A673 (cell line): ENCODE results near the gene VPS52. TPM values are rescaled to one million over a fixed set of nuclear protein-coding genes. Genes with fewer than 3 reads are reported as not detected.
A peak's percentile ranks its signal among the peaks of the same experiment; 100 is the strongest.

Experiments
- BruUV-seq: library from RNA; stranded (reverse); fragments of 400-500 nt; replicated peaks from 2 replicates; lab custom pipeline; 2021; lab: Mats Ljungman, UMichigan
- CTCF ChIA-PET: fragments of 300-600 bp; sonication (Branson Sonifier 250); formaldehyde crosslinking; loops from one replicate; lab custom pipeline; 2022; ENCODE audit warnings: antibody characterized with exemption; lab: Charles Lee
- POLR2A ChIA-PET: fragments of 300-600 bp; sonication (Branson Sonifier 250); formaldehyde crosslinking; loops from one replicate; lab custom pipeline; 2022; ENCODE audit warnings: antibody characterized with exemption; ENCODE audit not compliant: low non-redundant PET; lab: Charles Lee
- DNase-seq: peaks from one replicate; pipeline ENCODE4 v3.0.0-alpha.2; 2015; ENCODE audit warnings: low spot score
- H3K27ac ChIP-seq: fragments of 200-600 bp; sonication (generic); 2 replicates; pipeline ENCODE4 v1.5.1; 2016; ENCODE audit warnings: mixed run types, low read depth, mild to moderate bottlenecking, mixed read lengths, antibody characterized with exemption, low read length; ENCODE audit not compliant: poor library complexity, severe bottlenecking
- H3K27me3 ChIP-seq: fragments of 200-600 bp; sonication (generic); replicated peaks from 2 replicates; pipeline ENCODE4 v1.6.1; 2017; ENCODE audit warnings: mixed run types, low read depth, mild to moderate bottlenecking, mixed read lengths, antibody characterized with exemption, low read length; ENCODE audit not compliant: insufficient read depth, poor library complexity
- H3K36me3 ChIP-seq: fragments of 200-600 bp; sonication (generic); 2 replicates; pipeline ENCODE4 v1.6.1; 2016; ENCODE audit warnings: mixed run types, mild to moderate bottlenecking, mixed read lengths, antibody characterized with exemption, low read length; ENCODE audit not compliant: insufficient read depth, poor library complexity, severe bottlenecking
- H3K4me1 ChIP-seq: fragments of 200-600 bp; sonication (generic); 2 replicates; pipeline ENCODE4 v1.6.1; 2017; ENCODE audit warnings: mixed run types, mild to moderate bottlenecking, mixed read lengths, antibody characterized with exemption, low read length; ENCODE audit not compliant: insufficient read depth, poor library complexity, severe bottlenecking
- H3K4me3 ChIP-seq: fragments of 200-600 bp; sonication (generic); 2 replicates; pipeline ENCODE4 v1.5.1; 2016; ENCODE audit warnings: low read depth, mixed run types, mild to moderate bottlenecking, mixed read lengths, low read length; ENCODE audit not compliant: poor library complexity, severe bottlenecking
- H3K9me3 ChIP-seq: fragments of 200-600 bp; sonication (generic); 2 replicates; pipeline ENCODE4 v1.6.1; 2016; ENCODE audit warnings: mixed run types, low read depth, mild to moderate bottlenecking, mixed read lengths, antibody characterized with exemption, low read length; ENCODE audit not compliant: poor library complexity, severe bottlenecking
- CTCF ChIP-seq: fragments of 300-800, 200-600 bp; sonication (generic); conservative IDR thresholded peaks from 2 replicates; pipeline ENCODE4 v1.5.1; 2017; ENCODE audit warnings: low read depth, mild to moderate bottlenecking, antibody characterized with exemption, low read length, moderate library complexity, mixed read lengths
- EZH2 ChIP-seq: fragments of 200-600 bp; sonication (generic); IDR thresholded peaks from 2 replicates; pipeline ENCODE4 v1.6.1; 2017; ENCODE audit warnings: borderline replicate concordance, low read depth, mild to moderate bottlenecking, mixed read lengths, antibody characterized with exemption, low read length; ENCODE audit not compliant: poor library complexity, severe bottlenecking
- intact Hi-C: fragments of 100-400 bp; cut with micrococcal nuclease; formaldehyde crosslinking; loops from one replicate; pipeline ENCODE4 v1.10.0; 2022; ENCODE audit not compliant: unreplicated experiment
- total RNA-seq: library from RNA; stranded (reverse); gene quantifications from 2 replicates; pipeline ENCODE4 v1.2.3, GENCODE V29; 2021

The VPS52 gene
- total RNA-seq, 1 experiment from 2014 or later: 58.2 TPM

- BruUV-seq: TSS peak; percentile 69
- POLR2A ChIA-PET: interaction anchor here (0.6 to 2.0 kb wide), 2 partner anchors 16 to 278 kb away, joined by 8 to 13 read pairs; no protein-coding TSS in a partner anchor
Observed at GRCh38 chr6:33249732-33250630, 21.7 kb downstream of the VPS52 start.

GRCh38 chr6:33248932-33249731, 22.5 kb downstream of the VPS52 start:
- ChIA-PET POLR2A (interaction anchor here (0.6 to 2.0 kb wide), 3 partner anchors 17 to 277 kb away, joined by 3 to 13 read pairs (median 8); no protein-coding TSS in a partner anchor), CTCF (interaction anchor here (0.5 to 1.5 kb wide), 8 partner anchors 87 to 412 kb away, joined by 3 to 7 read pairs (median 4); no protein-coding TSS in a partner anchor)
- Histone ChIP-seq H3K4me1 (peaks cover 16% of the 10 kb centered on the region), H3K27me3 (no peaks in the 10 kb centered on the region), H3K4me3 (peak overlapping the region; percentile 59), H3K27ac (peak overlapping the region; percentile 94), H3K36me3 (peaks cover 3% of the 10 kb centered on the region), H3K9me3 (no peaks in the 10 kb centered on the region)
- peak; percentile 99 for DNase-seq
- TF ChIP-seq EZH2 (no peak), CTCF (no peak)
- BruUV-seq: no TSS peak
- intact Hi-C loops: loop anchor here (1.0 to 2.0 kb wide), 5 partner anchors 40 to 235 kb away; partner anchors contain the start of genes RING1, RXRB and SLC39A7

More at GRCh38 chr6:33249732-33250630, 21.7 kb downstream of the VPS52 start:
- Histone ChIP-seq H3K4me3 (peak overlapping the region; percentile 59), H3K27me3 (no peaks in the 10 kb centered on the region), H3K9me3 (no peaks in the 10 kb centered on the region), H3K36me3 (peaks cover 3% of the 10 kb centered on the region), H3K27ac (peak overlapping the region; percentile 94), H3K4me1 (peaks cover 16% of the 10 kb centered on the region)
- no peak for TF ChIP-seq CTCF
- TF ChIP-seq EZH2: no peak
- intact Hi-C loops: loop anchor here (1.0 to 2.0 kb wide), 4 partner anchors 41 to 131 kb away; partner anchors contain the start of genes RING1, RXRB and SLC39A7
- no peak for DNase-seq
- CTCF ChIA-PET: interaction anchor here (0.5 to 1.0 kb wide), 2 partner anchors 190 to 250 kb away, joined by 3 read pairs; no protein-coding TSS in a partner anchor

- peaks cover 16% of the 10 kb centered on the region for H3K4me1 ChIP-seq
- H3K27me3 ChIP-seq: no peaks in the 10 kb centered on the region
- H3K4me3 ChIP-seq: peak overlapping the region; percentile 59
- H3K36me3 ChIP-seq: peaks cover 3% of the 10 kb centered on the region
- TF ChIP-seq CTCF (peak; percentile 39; the same call in 1 of the 2 replicates), EZH2 (no peak)
- H3K9me3 ChIP-seq: no peaks in the 10 kb centered on the region
- BruUV-seq: no TSS peak
- peak overlapping the region; percentile 94 for H3K27ac ChIP-seq
- POLR2A ChIA-PET: interaction anchor here (0.6 to 2.0 kb wide), 2 partner anchors 29 to 277 kb away, joined by 3 to 8 read pairs; no protein-coding TSS in a partner anchor
- intact Hi-C loops: loop anchor here (1.0 to 2.0 kb wide), 4 partner anchors 40 to 234 kb away; partner anchors contain the start of genes RING1, RXRB and SLC39A7
- DNase-seq: peak; percentile 74
- CTCF ChIA-PET: interaction anchor here (0.6 to 1.5 kb wide), 9 partner anchors 36 to 411 kb away, joined by 3 to 8 read pairs (median 5); no protein-coding TSS in a partner anchor
Observed at GRCh38 chr6:33248643-33248931, 23.1 kb downstream of the VPS52 start.
